Loucy (cell line): ENCODE data around the gene SSBP2.

ENCODE experiments used
- EZH2phosphoT487 ChIP-seq: fragments of 200-600 bp; IDR thresholded peaks from 2 replicates; pipeline ENCODE4 v1.6.1; 2018; ENCODE audit warnings: antibody characterized with exemption, mild to moderate bottlenecking, moderate library complexity, borderline replicate concordance
- TF ChIP-seq, protein P1 (sequence below): fragments of 200-600 bp; sonication (generic); conservative IDR thresholded peaks from 2 replicates; pipeline ENCODE4 v1.5.1; 2014; ENCODE audit warnings: mild to moderate bottlenecking, antibody characterized with exemption, low read length

DNA sequence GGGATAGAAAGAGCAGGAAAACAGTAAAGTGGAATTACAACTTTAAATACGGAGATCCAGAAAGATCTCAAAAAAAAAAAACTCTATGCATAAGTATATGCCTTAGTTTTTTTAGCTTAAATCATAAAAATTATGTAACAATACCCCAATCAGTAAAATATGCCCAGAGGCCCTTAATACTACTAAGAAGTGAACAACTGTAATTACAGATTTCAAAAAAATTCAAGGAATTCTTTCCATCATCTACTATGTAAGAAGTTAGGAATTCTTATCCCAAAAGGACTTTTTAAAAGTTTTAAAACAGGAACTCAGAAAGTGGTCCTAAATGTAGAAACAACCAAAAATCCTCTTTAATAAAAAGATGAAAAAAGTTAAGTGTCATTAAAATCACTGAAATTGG, 111.3 kb downstream of the SSBP2 start:
- TF ChIP-seq, protein P1, sequence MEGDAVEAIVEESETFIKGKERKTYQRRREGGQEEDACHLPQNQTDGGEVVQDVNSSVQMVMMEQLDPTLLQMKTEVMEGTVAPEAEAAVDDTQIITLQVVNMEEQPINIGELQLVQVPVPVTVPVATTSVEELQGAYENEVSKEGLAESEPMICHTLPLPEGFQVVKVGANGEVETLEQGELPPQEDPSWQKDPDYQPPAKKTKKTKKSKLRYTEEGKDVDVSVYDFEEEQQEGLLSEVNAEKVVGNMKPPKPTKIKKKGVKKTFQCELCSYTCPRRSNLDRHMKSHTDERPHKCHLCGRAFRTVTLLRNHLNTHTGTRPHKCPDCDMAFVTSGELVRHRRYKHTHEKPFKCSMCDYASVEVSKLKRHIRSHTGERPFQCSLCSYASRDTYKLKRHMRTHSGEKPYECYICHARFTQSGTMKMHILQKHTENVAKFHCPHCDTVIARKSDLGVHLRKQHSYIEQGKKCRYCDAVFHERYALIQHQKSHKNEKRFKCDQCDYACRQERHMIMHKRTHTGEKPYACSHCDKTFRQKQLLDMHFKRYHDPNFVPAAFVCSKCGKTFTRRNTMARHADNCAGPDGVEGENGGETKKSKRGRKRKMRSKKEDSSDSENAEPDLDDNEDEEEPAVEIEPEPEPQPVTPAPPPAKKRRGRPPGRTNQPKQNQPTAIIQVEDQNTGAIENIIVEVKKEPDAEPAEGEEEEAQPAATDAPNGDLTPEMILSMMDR = no peak
- TF ChIP-seq EZH2phosphoT487 = no peak
